NCI-H2107 (cell line): ENCODE results near the gene ZNF469.

Experiments
- DNase-seq: peaks from one replicate; lab custom pipeline; 2025; lab: John Stamatoyannopoulos, UW

ZNF469 gene

DNA sequence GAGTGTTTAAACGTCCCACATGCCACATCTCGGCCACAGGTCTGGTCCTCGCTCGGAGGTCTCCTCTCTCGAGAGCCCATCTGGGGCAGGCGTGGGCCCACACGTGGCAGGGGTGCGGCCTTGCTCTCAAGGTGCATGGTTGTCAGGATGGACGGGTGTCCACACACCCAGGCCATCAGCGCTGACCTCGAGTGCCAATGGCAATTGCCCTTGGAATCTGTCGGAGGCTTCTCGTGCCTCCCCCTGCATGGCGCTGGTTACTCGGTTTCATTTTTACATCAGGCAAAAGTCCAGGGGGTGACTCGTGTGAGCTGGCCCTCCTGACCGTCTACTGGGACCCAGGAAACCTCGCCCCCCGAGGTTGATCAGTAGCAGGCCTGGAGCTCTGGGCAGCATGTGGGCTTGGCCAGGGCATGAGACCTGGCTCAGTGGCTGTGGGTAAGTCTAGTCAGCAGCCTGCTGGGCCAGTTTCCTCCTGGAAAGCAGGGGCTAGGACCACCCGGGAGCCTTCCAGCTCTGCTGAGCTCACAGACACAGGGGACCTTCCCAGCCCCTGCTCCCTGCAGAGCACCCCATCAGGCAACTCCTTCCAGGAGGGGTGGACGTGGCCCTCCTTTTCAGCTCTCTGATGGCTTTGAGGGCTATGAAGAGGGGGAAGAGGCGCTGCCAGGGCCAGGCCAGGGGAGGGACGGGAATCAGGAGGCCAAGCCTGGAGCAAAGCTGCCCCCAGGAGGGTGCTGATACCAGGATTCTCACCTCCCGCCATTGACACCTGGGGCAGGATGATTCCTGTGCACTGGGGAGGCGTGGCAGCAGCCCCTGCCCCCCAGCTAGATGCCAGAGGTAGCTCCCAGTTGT lies 3.7 kb upstream of the ZNF469 start:
- no peak for DNase-seq

DNA sequence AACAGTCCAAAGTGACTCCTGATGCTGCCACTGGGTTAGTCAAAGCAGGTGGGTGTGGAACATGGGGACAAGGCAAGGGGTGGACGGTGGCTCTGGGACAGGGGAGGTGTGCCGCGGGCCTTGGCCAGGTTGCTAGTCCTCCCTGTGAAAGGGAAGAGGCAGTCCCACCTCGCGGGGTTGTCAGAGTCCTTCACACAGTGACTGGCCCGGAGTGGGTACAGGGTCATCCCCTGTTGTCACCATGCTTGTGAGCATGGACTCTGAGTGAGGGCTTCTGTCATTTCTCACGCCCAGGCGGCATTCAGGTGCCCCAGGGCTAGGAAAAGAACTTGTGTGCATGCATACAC lies 3.1 kb upstream of the ZNF469 start:
- no peak for DNase-seq

DNA sequence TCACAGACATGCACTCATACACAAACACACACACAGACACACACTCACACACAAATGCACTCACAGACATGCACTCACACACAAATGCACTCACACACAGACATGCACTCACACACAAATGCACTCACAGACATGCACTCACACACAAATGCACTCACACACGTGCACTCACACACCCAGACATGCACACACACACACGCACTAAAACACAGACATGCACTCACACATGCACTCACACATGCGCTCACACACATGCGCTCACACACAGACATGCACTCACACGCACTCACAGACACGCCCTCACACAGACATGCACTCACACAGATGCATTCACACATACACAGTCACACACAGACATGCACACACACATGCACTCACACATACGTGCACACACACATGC lies 2.7 kb upstream of the ZNF469 start:
- DNase-seq = no peak

DNA sequence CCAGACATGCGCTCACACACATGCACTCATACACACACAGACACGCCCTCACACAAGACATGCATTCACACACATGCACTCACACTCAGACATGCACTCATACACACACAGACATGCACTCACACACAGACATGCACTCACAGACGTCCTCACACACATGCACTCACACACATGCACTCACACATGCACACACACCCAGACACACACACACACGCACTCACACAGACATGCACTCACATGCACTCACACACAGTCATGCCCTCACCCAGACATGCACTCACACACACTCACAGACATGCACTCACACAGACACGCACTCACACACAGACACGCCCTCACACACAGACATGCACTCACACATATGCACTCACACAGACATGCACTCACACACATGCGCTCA lies 2.1 kb upstream of the ZNF469 start:
- no peak for DNase-seq

DNA sequence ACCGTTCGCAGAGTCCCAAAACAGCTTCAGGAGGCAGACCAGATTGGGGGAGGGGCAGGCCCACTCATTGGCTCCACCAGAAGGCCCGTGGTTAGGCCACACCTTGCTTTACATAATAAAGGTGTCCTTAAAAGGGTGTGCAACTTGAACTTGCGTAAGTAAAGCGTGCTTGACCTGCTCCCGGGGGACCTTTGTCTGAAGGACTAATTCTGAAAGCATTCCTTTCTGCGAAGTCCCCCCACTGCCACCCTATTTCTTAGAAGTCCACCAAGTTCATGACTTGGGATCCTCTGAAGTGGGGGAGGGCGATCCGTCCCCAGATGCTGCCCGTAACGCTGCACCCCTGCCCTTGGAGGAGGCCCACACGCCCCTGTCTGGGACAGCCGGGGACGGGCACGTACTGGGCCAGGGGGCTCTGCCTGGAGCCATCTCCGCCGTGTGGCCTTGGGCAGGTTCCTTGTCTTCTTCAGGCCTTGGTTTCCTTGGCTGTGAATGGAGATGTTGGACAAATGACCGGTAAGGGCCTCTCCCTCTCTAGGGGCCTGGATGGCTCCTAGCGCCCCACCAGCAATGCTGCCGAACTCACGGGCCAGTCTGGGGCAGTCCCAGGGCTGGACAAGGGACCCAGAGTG lies 823 bp upstream of the ZNF469 start:
- no peak for DNase-seq

DNA sequence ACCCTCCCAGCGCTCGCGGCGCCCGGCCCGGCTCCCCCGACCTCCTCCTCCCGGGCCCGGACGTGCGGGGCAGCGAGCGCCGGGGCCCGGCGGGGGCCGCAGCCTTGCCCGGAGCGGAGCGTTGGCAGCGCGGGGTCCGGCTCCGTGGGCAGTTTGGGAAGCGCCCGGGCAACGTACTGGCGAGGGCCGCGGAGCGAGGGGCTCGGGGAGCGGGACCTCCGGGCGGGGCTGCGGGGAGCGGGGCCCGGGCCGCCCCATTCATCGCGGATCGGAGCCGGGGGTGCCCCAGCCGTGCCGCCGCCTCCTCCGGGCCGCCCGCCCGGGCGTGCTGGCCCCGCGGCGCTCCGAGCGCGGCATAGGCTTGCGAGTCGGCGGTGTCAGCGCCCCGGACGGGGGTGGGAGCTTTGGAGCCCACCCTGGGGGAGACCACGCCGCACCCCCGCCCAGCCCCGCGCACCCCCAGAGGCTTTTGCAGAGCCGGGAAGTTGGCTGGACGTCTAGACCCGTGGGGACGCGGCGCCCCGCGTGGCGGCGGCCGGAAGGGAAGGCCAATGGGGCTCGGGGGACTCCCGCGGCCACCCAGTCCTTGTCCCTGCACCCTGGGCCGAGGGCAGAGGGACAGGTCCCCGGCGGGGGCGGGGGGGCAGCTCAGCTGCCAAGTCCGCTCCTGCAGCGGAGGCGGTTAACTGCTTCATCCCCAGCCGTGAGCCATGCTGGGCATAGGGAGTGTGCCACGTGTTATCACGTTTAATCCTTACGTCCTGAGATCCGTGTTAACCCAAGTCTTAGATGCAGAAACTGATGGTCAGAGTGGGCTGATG lies 852 bp downstream of the ZNF469 start:
- DNase-seq = no peak

DNA sequence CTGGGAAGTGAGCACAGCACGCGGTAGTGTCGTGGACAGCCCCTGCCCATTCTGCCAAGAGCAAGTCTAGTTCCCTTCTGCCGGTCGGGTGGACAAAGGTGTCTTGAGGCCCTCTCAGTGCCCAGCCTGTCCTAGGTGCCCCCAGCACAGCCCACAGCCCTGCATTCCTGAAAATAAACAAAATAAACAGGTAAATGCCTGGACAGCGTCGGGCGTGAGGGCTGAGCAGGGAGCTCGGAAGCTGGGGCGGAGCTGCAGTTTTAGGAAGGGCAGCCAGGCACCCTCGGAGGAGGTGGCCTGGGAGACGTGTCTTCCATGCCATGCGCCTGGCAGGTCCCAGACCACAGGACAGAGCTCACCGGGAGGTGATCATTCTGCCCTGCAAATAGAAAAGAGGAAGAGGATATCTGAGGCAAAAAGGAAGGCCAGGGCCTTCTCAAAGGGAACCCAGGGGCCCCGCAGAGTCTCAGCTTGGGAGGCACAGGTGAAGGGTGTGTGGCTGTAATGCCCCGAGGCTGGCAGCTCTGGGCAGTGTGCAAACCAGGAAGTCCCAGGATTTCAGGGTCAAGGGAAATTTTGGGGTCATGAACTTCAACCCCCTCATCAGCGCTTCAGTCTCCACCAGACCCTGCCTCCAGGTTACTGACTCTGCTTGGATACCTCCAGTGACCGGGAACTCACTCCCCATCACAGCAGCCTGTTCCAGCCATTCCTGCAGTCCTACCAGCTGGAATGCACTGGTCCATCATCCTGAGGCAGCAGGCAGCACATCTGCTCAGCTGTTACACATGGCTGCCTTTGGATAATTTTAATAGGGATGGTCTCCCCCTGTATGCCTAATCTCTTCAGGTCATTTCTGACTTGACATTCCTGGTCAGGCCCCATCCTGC lies 1.7 kb downstream of the ZNF469 start:
- no peak for DNase-seq

DNA sequence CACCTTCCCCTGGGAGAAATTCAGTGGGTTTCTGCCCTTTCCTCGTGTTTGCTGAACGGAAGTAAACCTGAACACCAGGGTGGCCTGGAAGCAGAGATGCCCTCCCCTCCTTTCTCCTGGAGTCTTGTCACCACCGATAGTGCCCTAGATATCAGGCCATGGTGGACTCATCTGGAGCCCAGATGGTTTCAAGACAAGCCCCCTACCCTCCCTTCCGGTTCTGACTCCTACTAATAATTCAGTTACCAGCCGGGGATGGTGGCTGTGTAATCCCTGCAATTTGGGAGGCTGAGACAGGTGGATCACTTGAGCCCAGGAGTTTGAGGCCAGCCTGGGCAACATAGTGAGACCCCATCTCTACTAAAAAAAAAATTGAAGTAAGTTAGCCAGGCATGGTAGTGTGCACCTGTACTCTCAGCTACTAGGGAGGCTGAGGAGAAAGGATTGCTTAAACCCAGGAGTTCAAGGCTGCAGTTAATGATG lies 2.4 kb downstream of the ZNF469 start:
- no peak for DNase-seq

DNA sequence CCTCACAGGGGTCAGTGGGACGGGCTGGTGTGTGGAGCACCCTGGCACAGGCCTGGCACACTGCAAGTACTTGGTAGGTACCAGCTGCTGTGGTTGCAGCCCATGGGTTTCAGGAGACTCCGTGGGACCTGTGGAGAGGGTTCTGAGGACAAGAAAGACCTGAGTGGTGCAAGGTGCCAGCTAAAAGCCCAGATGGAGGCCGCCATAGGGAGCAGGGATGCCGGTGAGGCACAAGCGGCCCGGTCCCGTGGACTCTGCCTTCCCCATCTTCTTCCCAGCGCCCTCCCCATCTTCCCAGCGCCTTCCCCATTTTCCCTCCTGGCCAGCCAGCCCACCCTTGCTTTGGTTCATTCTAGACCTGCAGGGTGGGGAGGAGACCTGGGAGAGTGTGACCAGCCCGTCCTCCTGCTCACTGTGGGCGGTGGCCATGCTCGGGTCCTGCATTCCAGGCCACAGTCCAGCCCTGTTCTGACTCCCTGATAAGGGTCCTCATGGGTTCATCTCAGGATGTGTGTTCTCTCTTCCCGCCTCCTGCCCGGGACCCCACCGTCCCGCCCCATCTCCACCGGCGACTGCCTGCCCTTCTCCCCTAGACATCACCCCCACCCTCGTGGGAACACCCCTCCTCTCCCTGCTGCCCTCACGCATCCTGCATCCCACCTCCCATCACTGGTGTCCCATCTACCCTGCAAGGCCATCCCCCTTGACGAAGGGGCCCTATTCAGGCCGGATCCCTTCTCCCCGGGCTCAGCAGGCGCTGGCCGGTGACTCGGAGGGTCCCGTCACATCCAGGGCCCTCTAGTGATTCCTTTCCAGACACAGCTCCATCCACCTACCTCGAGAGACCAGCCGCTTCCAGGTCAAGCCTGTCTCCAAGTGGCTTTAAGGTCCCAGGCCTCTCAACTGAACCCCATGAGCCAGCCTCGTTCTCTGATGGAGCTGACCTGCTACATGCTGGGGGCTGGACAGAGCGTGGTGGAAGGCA lies 3.4 kb downstream of the ZNF469 start:
- DNase-seq = no peak

DNA sequence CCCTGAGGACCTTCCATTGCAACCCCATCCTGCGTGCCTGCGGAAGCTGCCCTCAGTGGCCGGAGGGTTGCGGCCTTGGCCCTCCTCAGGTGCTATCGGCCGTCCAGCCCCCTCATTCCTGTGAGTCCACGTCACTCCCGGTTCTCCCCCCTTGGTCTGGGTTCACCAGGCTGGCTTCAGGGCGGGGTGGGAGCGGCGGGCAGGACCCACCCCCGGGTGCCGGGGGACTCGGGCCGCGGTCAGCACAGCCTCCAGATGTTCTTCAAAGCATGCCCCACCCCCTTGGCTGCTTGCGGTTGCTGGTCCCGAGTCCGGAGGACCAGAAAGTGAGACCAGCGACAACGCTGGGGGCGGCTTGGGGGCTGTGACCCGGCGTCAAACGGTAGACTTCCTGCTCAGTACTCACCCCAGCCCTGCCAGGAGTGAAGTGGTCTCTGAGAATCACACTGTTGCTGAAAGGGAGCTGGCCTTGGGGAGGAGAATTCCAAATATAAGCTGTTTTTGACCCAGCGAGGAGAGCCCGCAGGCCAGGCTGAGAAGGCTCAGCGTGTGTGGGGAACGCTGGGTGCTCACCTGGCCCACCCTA lies 4.5 kb downstream of the ZNF469 start:
- no peak for DNase-seq

DNA sequence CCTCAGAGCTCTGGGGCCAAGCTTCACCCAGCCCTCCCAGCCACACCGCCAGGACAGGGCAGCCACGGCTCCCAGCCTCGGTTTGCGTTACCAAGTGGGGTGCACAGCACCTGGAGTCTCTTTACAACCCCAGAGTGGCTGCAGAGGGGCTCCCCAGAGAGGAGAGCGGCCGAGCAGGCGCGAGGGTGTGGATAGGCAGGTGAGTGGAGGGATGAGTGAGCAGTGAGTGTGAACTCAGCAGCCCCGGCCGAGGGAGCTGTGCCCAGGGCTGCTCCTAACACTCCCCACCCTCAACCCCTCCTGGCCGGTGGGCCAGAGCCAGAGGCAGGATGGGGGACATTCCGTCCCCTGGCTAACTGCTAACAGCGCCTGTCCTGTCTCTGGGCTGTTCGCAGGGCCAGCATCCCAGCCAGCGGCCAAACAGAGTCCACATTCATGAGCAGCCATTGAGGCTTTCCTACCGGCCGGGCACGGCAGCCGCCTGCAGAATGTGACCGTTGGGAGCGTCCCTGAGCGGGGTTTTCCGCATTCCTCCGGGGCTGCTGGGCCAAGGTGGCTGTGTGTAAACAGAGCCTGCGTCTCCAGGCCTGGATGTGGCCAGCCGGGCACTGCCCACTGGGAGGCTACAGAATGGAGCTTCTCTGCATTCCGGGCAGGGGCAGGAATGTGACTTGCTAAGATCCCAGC lies 5.3 kb downstream of the ZNF469 start:
- DNase-seq = no peak

DNA sequence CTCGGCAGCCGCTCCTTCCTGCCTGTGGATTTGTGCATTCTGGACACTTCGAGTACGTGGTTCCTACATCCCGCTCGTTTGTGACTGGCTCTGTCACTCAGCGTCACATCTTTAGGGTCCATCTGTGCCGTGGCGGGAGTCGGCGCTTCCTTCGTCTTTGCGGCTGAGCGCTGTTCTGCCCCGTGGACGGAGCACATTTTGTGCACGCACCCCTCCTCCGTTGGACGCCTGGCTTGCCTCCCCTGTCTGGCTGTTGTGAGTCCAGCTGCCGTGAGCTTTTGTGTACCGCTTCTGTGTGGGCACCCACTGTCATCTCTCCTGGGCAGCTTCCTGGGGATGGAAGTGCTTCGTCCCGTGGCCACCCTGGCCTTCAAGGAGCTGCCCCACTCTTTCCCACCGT lies 6.4 kb downstream of the ZNF469 start:
- no peak for DNase-seq

DNA sequence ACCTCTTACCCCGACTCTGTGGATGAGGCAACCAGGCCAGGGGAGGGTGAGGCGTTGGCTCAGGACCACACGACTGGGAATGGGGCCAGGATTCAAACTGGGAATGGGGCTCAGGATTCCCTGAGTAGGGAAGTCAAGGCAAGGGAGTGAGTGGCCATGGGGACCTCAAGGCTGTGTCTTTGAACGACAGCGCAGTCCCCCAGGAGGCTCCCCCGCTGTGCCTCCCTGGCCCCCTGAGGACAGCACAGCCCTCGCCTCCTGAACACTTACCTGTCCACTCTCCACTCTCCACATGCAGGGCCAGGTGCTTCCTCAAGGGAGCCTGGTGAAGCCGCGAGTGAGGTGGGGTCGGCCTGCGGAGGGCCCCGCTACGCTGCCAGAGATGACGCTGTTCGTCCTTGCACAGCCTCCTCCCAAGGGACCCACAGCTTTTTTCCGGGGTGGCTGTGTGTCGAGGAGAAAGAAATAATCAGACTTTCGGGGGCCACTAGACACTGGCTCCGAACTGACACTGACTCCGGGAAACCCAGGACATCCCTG lies 6.9 kb downstream of the ZNF469 start:
- DNase-seq = no peak

DNA sequence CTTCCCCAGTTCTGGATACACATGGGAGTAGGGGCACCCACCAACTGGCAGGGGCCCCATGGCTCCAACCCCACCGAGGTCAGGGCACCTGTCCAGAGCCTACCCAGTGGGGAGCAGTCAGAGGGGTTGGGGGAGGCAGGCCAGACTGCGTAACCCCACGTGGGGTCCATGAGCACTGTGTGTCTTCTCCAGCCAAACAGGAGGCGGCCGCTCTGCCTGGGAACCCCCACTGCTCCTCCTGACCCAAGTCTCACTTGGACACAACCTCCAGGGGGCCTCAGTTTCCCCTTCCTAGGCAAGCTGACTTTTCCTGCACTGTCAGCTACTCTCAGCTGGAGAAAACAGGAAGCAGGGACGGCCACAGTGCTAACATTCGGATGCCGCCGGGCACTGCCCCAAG lies 7.5 kb downstream of the ZNF469 start:
- no peak for DNase-seq

DNA sequence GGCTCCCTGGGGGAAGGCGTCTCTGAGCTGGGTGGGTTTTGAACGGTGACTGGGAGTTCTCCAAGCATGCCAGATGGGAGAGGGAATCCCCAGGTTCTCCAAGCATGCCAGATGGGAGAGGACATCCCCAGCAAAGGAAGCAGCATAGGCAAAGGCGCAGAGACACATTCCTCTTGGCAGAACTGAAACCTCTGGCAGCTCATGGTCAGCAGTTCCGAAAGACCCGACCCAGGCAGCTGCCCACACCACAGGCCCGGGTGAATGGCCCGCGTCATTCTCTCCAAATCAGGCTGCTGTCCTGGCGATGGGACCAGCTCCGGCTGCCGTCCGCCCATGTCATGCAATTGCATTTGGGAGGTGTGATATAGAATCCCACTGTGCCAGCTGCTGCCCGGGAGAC lies 8.0 kb downstream of the ZNF469 start:
- DNase-seq = no peak

DNA sequence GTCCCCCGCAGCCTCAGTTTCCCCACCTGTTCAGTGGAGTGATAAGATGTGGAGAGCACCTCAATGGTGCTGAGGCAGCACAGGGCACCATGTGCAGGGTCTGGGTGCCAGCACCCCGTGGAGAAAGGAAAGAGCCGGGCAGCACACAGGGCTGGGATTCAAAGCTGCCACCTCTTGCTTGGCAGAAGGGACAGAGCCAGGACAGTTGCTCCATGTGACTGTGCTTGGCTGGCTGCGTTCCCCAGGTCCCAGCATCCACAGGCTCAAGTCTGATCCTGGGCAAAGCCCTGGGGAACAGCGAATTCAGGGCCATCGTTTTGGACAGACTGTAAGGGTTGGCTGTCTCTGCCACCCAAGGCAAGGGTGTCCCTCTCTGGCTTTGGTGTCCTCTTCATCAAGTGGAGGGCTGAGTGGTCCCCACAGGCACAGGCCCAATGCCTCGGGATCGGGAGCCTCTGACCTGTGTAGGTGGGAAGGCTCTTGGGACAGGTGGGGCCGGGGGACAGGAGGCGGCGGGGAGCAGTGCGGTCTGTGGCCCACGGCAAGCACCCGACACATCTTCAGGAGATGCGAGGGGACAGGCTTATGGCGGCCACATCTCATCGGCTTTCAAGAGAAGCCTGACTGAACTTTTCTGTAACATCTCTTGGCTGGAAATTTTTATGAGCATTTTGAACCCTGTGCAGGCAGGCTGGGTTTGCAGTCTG lies 8.5 kb downstream of the ZNF469 start:
- no peak for DNase-seq

DNA sequence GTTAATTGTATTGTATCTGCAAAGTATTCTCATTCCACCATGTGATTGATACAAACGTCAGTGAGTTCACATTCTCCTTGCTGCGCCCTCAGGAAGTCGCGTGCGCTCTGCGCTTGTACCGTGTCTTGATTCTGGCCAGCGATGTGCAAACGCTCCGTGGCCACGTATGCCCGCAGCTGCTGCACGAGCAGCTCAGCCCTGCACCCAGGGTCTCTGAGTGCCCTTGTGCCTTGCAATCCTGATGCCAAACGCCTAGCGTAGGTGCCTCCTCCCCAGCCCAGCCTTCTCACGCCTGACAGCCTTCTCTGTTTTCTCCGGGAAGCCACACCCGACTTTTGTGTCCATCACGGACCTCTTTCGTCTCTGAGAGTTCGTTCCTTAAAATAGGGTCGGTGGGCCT lies 9.4 kb downstream of the ZNF469 start:
- no peak for DNase-seq

DNA sequence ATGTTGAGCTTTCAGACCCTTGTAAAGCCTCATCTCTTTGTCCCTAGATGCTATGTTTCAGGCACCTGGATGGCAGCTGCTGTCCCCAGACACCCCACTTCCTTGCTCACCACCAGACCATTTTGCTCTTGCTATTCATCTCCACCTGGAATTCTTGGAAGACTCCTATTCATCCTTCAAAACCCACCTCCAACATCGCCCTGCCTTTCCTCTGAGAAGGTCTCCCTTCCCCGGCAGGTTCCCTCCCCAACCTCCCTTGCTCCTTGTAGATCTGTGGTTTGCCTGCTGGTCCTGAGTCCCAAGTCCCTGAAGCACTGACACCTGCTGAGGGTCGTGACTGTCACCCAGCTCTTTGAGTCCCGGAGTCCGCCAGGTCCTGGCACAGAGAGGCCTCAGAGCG lies 9.9 kb downstream of the ZNF469 start:
- DNase-seq = no peak

DNA sequence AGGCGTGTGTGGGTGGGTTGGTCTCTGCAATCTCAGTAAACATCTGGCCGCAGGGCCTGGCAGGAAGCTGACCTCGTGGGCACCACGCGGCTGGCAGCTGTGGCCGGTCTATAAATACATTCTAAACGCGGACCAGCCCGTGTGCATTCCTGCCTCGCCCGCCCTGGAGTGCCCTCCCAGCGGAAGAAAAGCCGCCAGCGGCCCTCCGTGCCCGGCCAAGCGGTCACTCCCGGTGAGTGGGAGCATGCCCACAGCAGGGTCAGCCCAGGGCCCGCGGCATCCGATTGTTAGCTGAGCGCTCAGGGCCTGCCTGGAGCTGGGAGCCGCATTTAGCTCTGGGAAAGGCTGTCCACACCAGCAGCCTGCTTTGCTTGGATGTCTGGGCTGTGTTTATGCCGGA lies 10.3 kb downstream of the ZNF469 start:
- no peak for DNase-seq
